SKM-1 (cell line): ENCODE measurements around the gene COQ9.
A peak's percentile ranks its signal among the peaks of the same experiment; 100 is the strongest.
"Not testable (repeated sequence)": the region's sequence is repeated elsewhere in the genome, so short reads cannot be mapped to it uniquely, and the experiment has no call there.

Experiments used
- DNase-seq: peaks from one replicate; lab custom pipeline; 2025; ENCODE audit not compliant: unreplicated experiment; lab: John Stamatoyannopoulos, UW

The COQ9 gene

DNA sequence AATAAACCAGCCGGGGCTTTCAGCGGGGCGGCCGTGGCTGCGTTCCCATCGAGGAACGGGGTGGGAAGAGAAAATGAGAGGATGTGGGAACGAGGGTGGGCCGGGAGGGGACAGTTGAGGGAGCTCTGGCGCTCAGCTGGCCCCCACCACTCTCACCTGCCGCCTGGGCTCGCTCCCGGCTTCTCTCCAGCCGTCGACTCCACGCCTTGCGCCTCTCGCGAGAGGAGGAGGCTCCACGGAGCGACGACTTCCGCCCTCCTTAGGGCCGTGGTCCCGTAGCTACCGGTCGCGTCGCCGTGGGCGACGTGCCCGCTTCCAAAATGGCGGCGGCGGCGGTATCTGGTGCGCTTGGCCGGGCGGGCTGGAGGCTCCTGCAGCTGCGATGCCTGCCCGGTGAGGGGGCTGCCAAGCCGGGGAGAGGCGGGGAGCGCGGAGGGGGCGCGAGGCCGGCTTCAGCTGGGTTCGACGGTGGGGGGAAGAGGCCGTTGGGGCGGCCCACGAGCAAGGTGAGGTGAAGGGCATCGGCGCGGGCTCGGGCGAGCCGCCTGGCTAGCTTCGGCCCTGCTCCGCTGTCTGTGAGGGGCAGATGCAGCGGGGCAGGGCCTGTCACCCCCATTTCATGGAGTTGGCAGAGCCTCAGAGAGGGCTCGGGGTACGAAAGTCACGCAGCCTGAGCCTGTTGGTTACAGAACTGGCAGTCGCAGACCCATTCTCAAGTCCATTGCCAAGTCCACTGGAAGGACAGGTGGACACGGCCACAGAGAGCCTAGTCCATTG lies at the start of gene COQ9, which contains the start of gene CIAPIN1:
Gene COQ9 (plus strand): TSS at position 294 of the 777 bp plus-strand sequence. CDS start 27 bp downstream, at position 321.
Gene CIAPIN1 (minus strand): TSS at position 200 of the 777 bp plus-strand sequence. CDS start 6,457 bp downstream, outside the sequence.
- DNase-seq, result peak; percentile 92

GRCh38 chr16:57397493-57397892 lies 49.8 kb upstream of the COQ9 start:
- not testable (repeated sequence) for DNase-seq

GRCh38 chr16:57401943-57402640 lies 45.2 kb upstream of the COQ9 start:
- DNase-seq, result no peak

DNA sequence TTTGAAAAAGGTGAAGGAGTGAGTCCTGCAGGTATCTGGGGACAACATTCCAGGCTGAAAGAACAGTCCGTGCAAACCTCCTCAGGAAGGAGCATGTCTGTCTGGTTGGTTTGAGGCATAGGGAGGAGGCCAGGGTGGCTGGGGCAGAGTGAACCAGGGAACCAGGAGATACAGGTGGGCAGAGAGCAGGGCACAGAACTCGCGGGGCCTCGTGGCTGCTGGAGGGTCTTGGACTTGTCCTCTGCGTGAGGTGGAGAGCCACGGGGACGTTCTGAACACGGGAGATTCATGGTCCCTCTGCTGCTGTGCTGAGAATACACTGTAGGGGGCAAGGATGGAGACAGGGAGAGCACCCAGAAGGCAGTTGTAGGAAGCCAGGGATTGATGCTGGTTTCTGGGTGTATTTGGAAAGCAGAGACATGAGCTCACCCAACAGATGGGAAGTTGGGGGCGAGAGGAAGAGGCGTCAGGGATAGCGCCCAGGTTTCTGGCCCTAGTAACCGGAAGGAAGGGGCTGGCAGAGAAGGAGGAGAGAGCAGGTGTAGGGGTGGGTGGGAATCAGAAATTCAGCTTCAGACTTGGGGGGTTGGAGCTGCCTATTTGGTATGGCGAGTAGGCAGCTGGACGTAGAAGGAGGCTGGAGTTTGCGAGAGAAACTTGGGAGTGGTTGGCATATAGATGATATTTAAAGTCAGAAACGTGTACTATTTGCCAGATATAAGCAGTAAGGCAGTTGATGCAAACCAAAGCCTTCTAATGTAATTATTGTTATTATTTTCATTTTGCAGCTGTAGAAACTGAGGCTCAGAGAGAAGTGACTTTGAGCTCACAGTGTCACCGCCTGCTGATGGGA lies 43.1 kb upstream of the COQ9 start, which contains the start of gene CCL17:
Gene CCL17 (plus strand): TSS at position 803 of the 853 bp plus-strand sequence. CDS start 9,166 bp downstream, outside the sequence.
- DNase-seq, result no peak

GRCh38 chr16:57405097-57405496 lies 42.2 kb upstream of the COQ9 start:
- DNase-seq, result no peak

GRCh38 chr16:57406881-57407280 lies 40.4 kb upstream of the COQ9 start:
- no peak for DNase-seq

- DNase-seq, result no peak
Measured at GRCh38 chr16:57407521-57408353, 39.5 kb upstream of the COQ9 start.

GRCh38 chr16:57409065-57409464 lies 38.2 kb upstream of the COQ9 start:
- no peak for DNase-seq

- no peak for DNase-seq
Measured at GRCh38 chr16:57409870-57410587, 37.2 kb upstream of the COQ9 start.

GRCh38 chr16:57411362-57411976 lies 35.8 kb upstream of the COQ9 start:
- DNase-seq, result no peak

GRCh38 chr16:57412584-57412983 lies 34.7 kb upstream of the COQ9 start:
- DNase-seq, result no peak

- DNase-seq, result no peak
Measured at GRCh38 chr16:57413301-57413730, 34.0 kb upstream of the COQ9 start.

DNA sequence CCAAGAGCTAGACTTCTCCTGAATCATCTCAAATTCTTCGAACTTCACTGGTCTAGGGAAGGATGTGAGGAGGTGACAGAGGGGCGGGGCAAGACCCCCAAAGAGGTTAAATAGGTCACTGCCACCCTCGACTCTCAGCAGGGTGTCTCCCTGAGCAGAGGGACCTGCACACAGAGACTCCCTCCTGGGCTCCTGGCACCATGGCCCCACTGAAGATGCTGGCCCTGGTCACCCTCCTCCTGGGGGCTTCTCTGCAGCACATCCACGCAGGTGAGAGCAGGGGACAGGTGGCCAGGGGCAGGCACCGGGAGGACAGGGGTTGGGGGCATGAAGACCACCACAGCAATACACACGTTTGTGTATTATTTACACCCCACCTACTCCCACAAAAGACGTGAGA lies 33.5 kb upstream of the COQ9 start:
- DNase-seq, result no peak

DNA sequence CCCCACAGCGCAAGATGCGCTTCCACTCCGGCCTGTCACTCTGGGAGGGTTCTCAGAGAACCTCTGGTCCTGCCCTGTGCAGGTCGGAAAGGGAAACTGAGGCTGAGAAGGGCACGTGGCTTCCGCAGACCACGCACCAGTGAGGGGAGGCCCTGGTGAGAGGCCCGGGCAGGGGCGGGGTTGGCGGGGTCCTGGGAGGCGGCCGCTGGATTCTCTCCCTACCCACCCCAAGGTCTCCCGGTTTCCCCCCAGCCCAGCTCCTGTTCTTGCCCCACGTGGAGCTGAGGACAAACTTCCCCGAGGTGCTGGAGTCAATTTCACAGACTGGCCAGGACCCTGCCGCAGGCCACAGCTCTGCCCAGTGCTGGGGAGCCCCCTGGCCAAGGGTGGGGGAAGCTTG lies 31.2 kb upstream of the COQ9 start:
- no peak for DNase-seq

- DNase-seq, result no peak
Measured at GRCh38 chr16:57419506-57419905, 27.8 kb upstream of the COQ9 start.

DNA sequence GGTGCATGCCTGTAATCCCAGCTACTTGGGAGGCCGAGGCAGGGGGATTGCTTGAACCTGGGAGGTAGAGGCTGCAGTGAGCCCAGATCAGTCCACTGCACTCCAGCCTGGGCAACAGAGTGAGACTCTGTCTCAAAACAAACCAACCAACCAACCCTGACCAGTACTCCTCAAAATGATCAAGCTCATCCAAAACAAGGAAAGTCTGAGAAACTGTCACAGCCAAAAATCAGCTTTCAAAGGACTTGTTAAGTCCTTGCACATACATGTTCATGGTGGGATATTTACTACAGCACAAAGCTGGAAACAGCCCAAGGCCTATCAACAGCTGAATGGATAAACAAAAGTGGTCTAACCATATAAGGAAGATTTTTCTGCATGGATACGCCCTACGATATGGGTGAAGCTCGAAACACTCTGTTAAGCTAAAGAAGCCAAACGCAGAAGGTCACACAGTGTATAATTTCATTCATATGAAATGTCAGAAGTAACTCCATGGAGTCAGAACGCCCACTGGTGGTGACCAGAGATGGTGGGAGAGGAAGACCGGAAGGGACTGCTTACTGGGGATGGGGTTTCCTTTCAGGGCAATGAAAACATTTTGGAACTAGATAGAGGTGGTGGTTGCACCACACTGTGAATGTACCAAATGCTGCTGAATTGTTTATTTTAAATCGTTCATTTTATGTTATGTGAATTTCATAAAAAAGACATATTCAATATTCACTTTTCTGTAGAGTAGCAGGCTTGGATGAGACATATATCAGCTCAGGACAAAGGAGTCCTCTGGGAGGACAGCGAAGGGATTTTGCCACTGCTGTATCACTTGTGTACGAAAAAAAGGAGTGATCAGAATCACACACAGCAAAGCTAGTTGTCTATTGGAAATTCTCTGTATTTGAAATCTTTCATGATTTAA lies 25.0 kb upstream of the COQ9 start:
- no peak for DNase-seq

DNA sequence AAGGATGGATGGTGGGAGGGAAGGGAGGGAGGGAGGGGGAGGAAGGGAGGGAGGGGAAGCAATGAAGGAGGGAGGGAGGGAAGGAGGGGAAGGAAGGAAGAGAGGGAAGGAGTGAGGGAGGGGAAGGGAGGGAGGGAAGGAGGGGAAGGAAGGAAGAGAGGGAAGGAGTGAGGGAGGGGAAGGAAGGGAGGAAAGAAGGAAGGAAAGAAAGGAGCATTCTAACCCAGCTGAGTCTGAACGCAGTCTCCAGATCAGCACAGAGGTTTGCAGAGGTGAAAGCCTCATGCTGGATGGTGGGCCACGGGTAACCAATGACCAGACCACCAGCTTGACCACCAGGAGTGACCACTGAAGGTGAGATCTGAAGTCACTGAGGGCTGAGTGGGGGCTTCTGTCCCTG lies 24.1 kb upstream of the COQ9 start:
- DNase-seq, result no peak

DNA sequence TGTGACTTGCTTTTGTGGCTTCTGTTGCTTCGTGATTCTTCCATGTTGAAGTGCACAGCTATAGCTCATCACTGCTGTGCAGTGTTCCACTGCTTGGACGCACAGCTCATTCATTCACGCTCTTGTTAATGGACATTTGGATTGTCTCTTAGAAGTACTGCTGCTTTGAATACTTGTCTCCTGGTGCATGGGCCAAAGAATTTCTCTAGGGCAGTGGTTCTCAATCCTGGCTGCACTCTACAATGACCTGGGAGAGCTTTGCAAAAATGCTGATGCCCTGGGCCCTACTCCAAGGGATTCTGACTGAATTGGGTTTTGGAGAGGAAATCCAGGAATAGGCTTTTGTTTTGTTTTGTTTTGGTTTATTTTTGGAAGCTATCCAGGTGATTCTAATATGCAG lies 22.7 kb upstream of the COQ9 start:
- no peak for DNase-seq
